ENCODE data around the gene AFDN.

GRCh38 chr6:167896648-167897047, 69.9 kb downstream of the AFDN start:
- TF ChIP-seq POLR2A (IDR thresholded peaks at IDR 0.05) (no peak), CTCF (IDR thresholded peaks at IDR 0.05) (no peak)
